GM12801 (cell line): ENCODE data around the gene LYPD5.

ENCODE experiments used
- TF ChIP-seq, protein P1 (sequence below): IDR thresholded peaks from one replicate; pipeline ENCODE4 v1.5.1; 2011; ENCODE audit warnings: control low read depth; ENCODE audit not compliant: insufficient read length; ENCODE audit errors: extremely low read depth

Gene LYPD5

GRCh38 chr19:43778651-43779050 is 23.6 kb downstream of the LYPD5 start:
- TF ChIP-seq, protein P1, sequence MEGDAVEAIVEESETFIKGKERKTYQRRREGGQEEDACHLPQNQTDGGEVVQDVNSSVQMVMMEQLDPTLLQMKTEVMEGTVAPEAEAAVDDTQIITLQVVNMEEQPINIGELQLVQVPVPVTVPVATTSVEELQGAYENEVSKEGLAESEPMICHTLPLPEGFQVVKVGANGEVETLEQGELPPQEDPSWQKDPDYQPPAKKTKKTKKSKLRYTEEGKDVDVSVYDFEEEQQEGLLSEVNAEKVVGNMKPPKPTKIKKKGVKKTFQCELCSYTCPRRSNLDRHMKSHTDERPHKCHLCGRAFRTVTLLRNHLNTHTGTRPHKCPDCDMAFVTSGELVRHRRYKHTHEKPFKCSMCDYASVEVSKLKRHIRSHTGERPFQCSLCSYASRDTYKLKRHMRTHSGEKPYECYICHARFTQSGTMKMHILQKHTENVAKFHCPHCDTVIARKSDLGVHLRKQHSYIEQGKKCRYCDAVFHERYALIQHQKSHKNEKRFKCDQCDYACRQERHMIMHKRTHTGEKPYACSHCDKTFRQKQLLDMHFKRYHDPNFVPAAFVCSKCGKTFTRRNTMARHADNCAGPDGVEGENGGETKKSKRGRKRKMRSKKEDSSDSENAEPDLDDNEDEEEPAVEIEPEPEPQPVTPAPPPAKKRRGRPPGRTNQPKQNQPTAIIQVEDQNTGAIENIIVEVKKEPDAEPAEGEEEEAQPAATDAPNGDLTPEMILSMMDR = no peak

- TF ChIP-seq, protein P1 = no peak
These were observed 25.0 kb downstream of the LYPD5 start for GRCh38 chr19:43777163-43777695.

GRCh38 chr19:43776286-43776685 is 26.0 kb downstream of the LYPD5 start:
- TF ChIP-seq, protein P1 = no peak

DNA sequence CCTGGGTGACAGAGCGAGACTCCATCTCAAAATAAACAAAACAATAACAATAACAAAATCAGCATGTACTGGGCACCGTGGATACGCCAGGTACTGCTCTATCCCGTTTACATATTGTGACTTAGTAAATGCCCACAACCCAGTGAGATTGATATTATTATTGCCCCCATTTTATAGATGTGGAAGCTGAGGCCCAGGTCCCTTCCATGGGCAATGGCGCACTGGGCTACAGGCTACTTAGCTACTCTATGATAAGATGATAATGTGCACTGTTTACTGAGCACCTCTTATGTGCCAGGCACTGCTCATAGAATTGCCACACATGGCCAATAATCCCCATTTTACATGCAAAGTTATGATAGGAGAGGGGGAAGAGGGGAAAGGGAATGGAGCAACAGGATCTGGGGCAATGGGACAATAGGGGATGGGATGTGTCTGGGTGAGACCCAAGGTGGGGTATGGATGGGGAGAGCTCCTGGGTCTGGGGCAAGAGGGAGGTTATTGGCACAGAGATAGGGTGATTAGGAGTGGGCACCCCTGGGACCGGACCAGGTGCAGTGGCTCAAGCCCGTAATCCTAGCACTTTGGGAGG is 26.9 kb downstream of the LYPD5 start:
- TF ChIP-seq, protein P1 = no peak

DNA sequence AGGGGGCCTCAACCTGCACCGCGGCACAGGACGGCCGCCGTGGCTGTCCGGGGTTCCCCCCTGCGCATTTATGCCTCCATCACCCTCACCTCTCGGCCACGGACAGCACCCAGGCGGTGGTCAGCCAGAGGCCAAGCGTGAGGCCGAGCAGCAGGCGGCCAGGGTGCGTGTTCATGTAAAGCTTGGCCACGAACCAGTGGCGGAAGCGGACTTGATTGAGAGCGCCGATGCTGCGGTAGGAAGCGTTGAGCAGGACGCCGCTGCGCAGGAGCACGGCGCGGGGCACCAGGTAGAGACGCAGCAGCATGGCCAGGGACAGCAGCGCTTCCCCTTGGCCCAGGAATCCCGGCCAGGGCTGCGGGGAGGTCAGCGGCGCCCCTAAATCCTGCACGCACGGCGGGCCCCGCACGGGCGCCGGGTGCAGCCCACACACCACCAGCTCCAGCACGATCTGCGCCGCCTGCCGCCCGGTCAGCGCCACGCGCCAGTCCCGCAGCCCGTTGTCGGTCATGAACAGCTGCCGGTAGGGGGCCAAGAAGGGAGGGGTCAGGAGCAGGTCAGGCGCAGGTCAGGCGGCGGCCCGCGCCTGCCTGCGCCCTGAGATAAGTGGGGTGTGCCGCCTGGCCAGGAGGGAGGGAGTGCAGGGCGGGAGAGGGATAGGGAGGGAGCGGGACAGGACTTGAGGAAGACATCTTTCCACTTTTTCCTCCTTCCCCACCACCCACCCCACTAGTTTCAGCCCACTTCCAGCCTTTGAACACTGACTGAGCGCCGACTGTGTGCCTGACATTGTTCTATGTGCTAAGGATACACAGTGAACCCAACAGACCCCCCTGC is 27.9 kb downstream of the LYPD5 start:
- TF ChIP-seq, protein P1 = no peak

DNA sequence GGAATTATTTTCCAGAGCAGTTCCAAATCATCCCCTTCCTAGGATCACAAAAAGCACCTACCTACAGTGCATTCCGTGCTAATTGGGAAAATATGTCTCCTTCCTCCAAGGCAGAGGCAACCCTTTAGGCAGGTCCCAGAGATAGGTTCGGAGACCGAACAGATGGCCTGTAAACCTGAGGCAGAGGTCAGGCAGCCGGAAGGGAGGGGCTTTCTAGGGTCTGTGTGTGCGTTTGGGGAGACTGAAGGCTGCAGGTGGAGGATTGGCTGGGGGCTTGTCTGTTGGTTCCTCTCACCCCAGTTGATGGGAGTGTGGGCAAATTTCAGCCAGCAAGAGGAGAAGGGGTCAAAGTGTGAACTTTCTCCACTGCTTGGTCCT is 28.5 kb downstream of the LYPD5 start:
- TF ChIP-seq, protein P1 = no peak

GRCh38 chr19:43769256-43769655 is 33.0 kb downstream of the LYPD5 start:
- TF ChIP-seq, protein P1 = no peak
